ENCODE results near the gene TLCD4.

TLCD4 gene

GRCh38 chr1:95095833-95096217 is 21.3 kb upstream of the TLCD4 start:
- TF ChIP-seq CTCF (conservative IDR thresholded peaks at IDR 0.05; ENCODE audit: low read depth, low read length): no peak
- H3K4me3 ChIP-seq (ENCODE audit: low read depth, low read length): no peak overlapping the region
- DNase-seq (ENCODE audit: low read depth): peak; percentile 64

DNA sequence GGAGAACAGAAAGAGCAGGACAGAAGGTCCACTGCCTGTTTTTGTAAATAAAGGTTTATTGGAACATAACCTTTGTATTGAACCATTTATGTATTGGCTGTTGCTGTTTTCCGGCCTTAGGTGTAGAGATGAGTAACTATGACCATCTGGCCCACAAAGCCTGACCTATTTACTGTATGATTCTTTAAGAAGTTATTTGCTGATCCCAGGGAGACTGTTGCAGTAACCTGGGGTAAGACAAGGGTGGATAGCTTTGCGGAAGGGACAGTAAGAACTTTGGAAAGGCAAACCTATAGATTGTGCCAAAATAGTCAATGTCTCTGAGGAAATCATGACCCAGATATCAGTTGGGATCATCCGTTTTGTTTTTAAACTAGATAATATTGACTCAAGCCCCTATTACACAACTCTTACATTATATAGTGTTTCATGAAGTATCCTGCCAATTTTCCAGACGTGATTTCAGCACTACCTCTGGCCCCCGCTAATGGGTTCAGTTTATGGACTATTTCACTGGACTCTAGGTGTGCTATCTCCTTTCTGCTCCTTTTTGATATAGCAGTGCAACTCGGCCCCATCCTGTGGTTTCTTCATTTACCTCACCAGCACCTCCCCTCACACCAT is 20.8 kb upstream of the TLCD4 start:
- TF ChIP-seq CTCF (conservative IDR thresholded peaks at IDR 0.05; ENCODE audit: low read depth, low read length): no peak
- peak; percentile 35 for DNase-seq (ENCODE audit: low read depth)
- no peak overlapping the region for H3K4me3 ChIP-seq (ENCODE audit: low read depth, low read length)

GRCh38 chr1:95097426-95097825 is 19.7 kb upstream of the TLCD4 start:
- no peak for DNase-seq (ENCODE audit: low read depth)
- H3K4me3 ChIP-seq (ENCODE audit: low read depth, low read length): no peak overlapping the region
- no peak for TF ChIP-seq CTCF (conservative IDR thresholded peaks at IDR 0.05; ENCODE audit: low read depth, low read length)

- TF ChIP-seq CTCF (conservative IDR thresholded peaks at IDR 0.05; ENCODE audit: low read depth, low read length): no peak
- DNase-seq (ENCODE audit: low read depth): peak; percentile 35
- no peak overlapping the region for H3K4me3 ChIP-seq (ENCODE audit: low read depth, low read length)
Measured at GRCh38 chr1:95098196-95098595, 19.0 kb upstream of the TLCD4 start.

DNA sequence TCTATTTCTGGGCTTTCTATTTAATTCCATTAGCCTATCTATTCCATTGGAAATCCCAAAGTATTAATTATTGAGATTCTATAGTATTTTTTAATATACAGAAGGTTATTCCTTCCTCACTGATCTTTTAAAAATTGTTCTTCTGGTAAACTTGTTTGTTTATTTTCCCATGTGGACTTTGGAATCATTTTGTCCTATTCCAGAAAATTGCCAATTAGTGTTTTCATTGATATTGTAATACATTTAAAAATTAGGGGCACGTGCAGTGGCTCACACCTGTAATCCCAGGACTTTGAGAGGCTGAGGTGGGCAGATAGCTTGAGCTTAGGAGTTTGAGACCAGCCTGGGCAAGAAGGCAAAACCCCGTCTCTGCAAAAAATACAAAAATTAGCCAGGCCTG is 8.4 kb upstream of the TLCD4 start:
- H3K4me3 ChIP-seq (ENCODE audit: low read depth, low read length): no peak overlapping the region
- TF ChIP-seq CTCF (conservative IDR thresholded peaks at IDR 0.05; ENCODE audit: low read depth, low read length): no peak
- no peak for DNase-seq (ENCODE audit: low read depth)

DNA sequence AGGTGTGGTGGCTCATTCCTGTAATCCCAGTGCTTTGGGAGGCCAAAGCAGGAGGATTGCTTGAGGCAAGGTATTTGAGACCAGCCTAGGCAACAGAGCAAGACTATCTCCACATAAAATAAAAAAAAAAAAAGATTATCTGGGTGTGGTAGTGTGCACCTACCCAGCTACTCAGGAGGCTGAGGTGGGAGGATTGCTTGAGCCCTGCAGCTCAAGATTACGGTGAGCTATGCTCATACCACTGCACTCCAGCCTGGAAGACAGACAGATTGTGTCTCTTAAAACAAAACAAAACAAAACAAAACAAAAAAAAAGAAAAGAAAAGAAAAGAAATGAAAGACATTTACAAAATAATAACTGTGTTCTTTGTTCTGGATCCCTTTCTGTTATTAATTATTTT is 6.1 kb upstream of the TLCD4 start:
- no peak overlapping the region for H3K4me3 ChIP-seq (ENCODE audit: low read depth, low read length)
- DNase-seq (ENCODE audit: low read depth): no peak
- TF ChIP-seq CTCF (conservative IDR thresholded peaks at IDR 0.05; ENCODE audit: low read depth, low read length): no peak

DNA sequence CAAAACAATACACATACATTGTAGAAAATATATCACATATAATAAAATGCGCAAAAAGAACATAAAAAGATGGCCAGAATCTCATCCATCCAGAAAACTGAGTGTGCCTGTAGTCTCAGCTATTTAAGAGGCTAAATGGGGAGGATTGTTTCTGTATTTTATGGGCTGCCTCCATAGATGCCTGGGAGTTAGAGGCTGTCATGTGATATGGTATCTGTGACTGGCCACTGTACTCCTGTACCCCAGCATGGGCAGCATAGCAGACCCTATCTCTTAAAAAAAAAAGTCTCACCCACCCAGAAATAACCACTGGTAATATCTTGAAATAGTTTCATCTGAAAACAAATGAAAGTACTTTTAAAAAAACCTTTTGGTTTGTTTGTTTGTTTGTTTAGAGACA is 3.5 kb upstream of the TLCD4 start:
- H3K4me3 ChIP-seq (ENCODE audit: low read depth, low read length): no peak overlapping the region
- no peak for TF ChIP-seq CTCF (conservative IDR thresholded peaks at IDR 0.05; ENCODE audit: low read depth, low read length)
- DNase-seq (ENCODE audit: low read depth): no peak
